IgD-negative memory B cell (primary cell): ENCODE data around the gene RNF217. TPM values are rescaled to one million over a fixed set of nuclear protein-coding genes. Genes with fewer than 3 reads are reported as not detected.
"Not testable (repeated sequence)": the region's sequence is repeated elsewhere in the genome, so short reads cannot be mapped to it uniquely, and the experiment has no call there.

Experiments used
- H3K27ac Mint-ChIP-seq, 3 donors: one replicate each; pipeline ENCODE4 v1.8.0; 2020 to 2022; ENCODE audit warnings: mild to moderate bottlenecking in 3 of 3, mixed read lengths in 3 of 3, moderate library complexity in 1 of 3
- H3K27me3 Mint-ChIP-seq: one replicate; pipeline ENCODE4 v1.8.0; 2021; ENCODE audit warnings: mixed read lengths
- H3K36me3 Mint-ChIP-seq: one replicate; pipeline ENCODE4 v1.8.0; 2020; ENCODE audit warnings: mild to moderate bottlenecking, mixed read lengths
- H3K4me1 Mint-ChIP-seq, 3 donors: one replicate each; pipeline ENCODE4 v1.8.0; 2020 to 2022; ENCODE audit warnings: mixed read lengths in 3 of 3, mild to moderate bottlenecking in 1 of 3
- H3K4me3 Mint-ChIP-seq, 4 donors: one replicate each; pipeline ENCODE4 v1.8.0; 2020 to 2022; ENCODE audit warnings: mild to moderate bottlenecking in 4 of 4, mixed read lengths in 4 of 4, moderate library complexity in 3 of 4
- H3K9me3 Mint-ChIP-seq, 3 donors: one replicate each; pipeline ENCODE4 v1.8.0; 2020 to 2021; ENCODE audit warnings: mixed read lengths in 3 of 3, mild to moderate bottlenecking in 1 of 3
- polyA plus RNA-seq: library from polyadenylated mRNA; unstranded; fragments of 300-500 nt; fragmentation: Illumina TruSeq; gene quantifications from one replicate; pipeline ENCODE4 v1.2.3, GENCODE V29; 2021

The RNF217 gene
- polyA plus RNA-seq, 1 donor from 2014 or later: not detected

GRCh38 chr6:125112934-125113333 is 150.7 kb downstream of the RNF217 start:
- Mint-ChIP-seq H3K4me3 (no peak overlapping the region), H3K4me1 (no peaks in the 10 kb centered on the region), H3K27me3 (peaks cover 1% of the 10 kb centered on the region)

GRCh38 chr6:125114248-125114858 is 152.1 kb downstream of the RNF217 start:
- no peak overlapping the region for H3K4me3 Mint-ChIP-seq
- H3K36me3 Mint-ChIP-seq: no peaks in the 10 kb centered on the region
- H3K4me1 Mint-ChIP-seq: no peaks in the 10 kb centered on the region
- H3K9me3 Mint-ChIP-seq: peaks cover 10 to 28% (median 17%) of the 10 kb centered on the region in 3 donors
- no peak overlapping the region for H3K27ac Mint-ChIP-seq
- peaks cover 1% of the 10 kb centered on the region for H3K27me3 Mint-ChIP-seq

More at GRCh38 chr6:125112934-125113333, 150.7 kb downstream of the RNF217 start:
- Mint-ChIP-seq H3K27ac (no peak overlapping the region), H3K9me3 (peaks cover 10 to 35% (median 17%) of the 10 kb centered on the region in 3 donors), H3K36me3 (no peaks in the 10 kb centered on the region)

GRCh38 chr6:125116170-125116569 is 153.9 kb downstream of the RNF217 start:
- H3K9me3 Mint-ChIP-seq: peaks cover 4 to 10% (median 8%) of the 10 kb centered on the region in 3 donors
- H3K4me1 Mint-ChIP-seq: no peaks in the 10 kb centered on the region
- H3K27me3 Mint-ChIP-seq: peaks cover 1% of the 10 kb centered on the region
- H3K4me3 Mint-ChIP-seq: no peak overlapping the region
- H3K27ac Mint-ChIP-seq: no peak overlapping the region
- H3K36me3 Mint-ChIP-seq: no peaks in the 10 kb centered on the region

GRCh38 chr6:125116710-125117109 is 154.5 kb downstream of the RNF217 start:
- H3K9me3 Mint-ChIP-seq: peaks cover 4 to 8% (median 6%) of the 10 kb centered on the region in 3 donors
- H3K27ac Mint-ChIP-seq: no peak overlapping the region
- H3K4me1 Mint-ChIP-seq: no peaks in the 10 kb centered on the region
- peaks cover 1% of the 10 kb centered on the region for H3K27me3 Mint-ChIP-seq
- no peak overlapping the region for H3K4me3 Mint-ChIP-seq
- no peaks in the 10 kb centered on the region for H3K36me3 Mint-ChIP-seq

GRCh38 chr6:125117818-125118217 is 155.6 kb downstream of the RNF217 start:
- no peaks in the 10 kb centered on the region for H3K4me1 Mint-ChIP-seq
- H3K27ac Mint-ChIP-seq: no peak overlapping the region
- H3K27me3 Mint-ChIP-seq: peaks cover 4% of the 10 kb centered on the region
- H3K9me3 Mint-ChIP-seq: peaks cover 0 to 3% (median 2%) of the 10 kb centered on the region in 3 donors
- H3K4me3 Mint-ChIP-seq: no peak overlapping the region
- no peaks in the 10 kb centered on the region for H3K36me3 Mint-ChIP-seq

- Mint-ChIP-seq H3K9me3 (peaks cover 0 to 5% (median 4%) of the 10 kb centered on the region in 3 donors), H3K4me3 (no peak overlapping the region), H3K36me3 (no peaks in the 10 kb centered on the region)
Measured at GRCh38 chr6:125120054-125120590, 157.9 kb downstream of the RNF217 start.

GRCh38 chr6:125121894-125122293 is 159.7 kb downstream of the RNF217 start:
- H3K9me3 Mint-ChIP-seq: peaks cover 0 to 7% (median 4%) of the 10 kb centered on the region in 3 donors
- H3K27me3 Mint-ChIP-seq: peaks cover 3% of the 10 kb centered on the region
- H3K36me3 Mint-ChIP-seq: no peaks in the 10 kb centered on the region
- no peak overlapping the region for H3K4me3 Mint-ChIP-seq
- H3K4me1 Mint-ChIP-seq: no peaks in the 10 kb centered on the region
- no peak overlapping the region for H3K27ac Mint-ChIP-seq

More at GRCh38 chr6:125120054-125120590, 157.9 kb downstream of the RNF217 start:
- Mint-ChIP-seq H3K27ac (no peak overlapping the region), H3K4me1 (no peaks in the 10 kb centered on the region), H3K27me3 (peaks cover 4% of the 10 kb centered on the region)

- Mint-ChIP-seq H3K4me1 (no peaks in the 10 kb centered on the region), H3K27me3 (peaks cover 3% of the 10 kb centered on the region), H3K27ac (no peak overlapping the region), H3K4me3 (no peak overlapping the region), H3K9me3 (peaks cover 0 to 5% (median 4%) of the 10 kb centered on the region in 3 donors), H3K36me3 (no peaks in the 10 kb centered on the region)
Measured at GRCh38 chr6:125123051-125123450, 160.8 kb downstream of the RNF217 start.

GRCh38 chr6:125123468-125124048 is 161.3 kb downstream of the RNF217 start:
- no peak overlapping the region for H3K4me3 Mint-ChIP-seq
- peaks cover 0 to 5% (median 4%) of the 10 kb centered on the region in 3 donors for H3K9me3 Mint-ChIP-seq
- no peaks in the 10 kb centered on the region for H3K4me1 Mint-ChIP-seq
- H3K36me3 Mint-ChIP-seq: no peaks in the 10 kb centered on the region
- peaks cover 3% of the 10 kb centered on the region for H3K27me3 Mint-ChIP-seq
- H3K27ac Mint-ChIP-seq: no peak overlapping the region

GRCh38 chr6:125124049-125124669 is 161.9 kb downstream of the RNF217 start:
- H3K27me3 Mint-ChIP-seq: peaks cover 3% of the 10 kb centered on the region
- H3K9me3 Mint-ChIP-seq: peaks cover 0 to 5% (median 4%) of the 10 kb centered on the region in 3 donors
- H3K4me3 Mint-ChIP-seq: no peak overlapping the region
- H3K36me3 Mint-ChIP-seq: no peaks in the 10 kb centered on the region
- H3K27ac Mint-ChIP-seq: no peak overlapping the region
- H3K4me1 Mint-ChIP-seq: no peaks in the 10 kb centered on the region

GRCh38 chr6:125125856-125126255 is 163.6 kb downstream of the RNF217 start:
- H3K9me3 Mint-ChIP-seq, H3K4me1 Mint-ChIP-seq, H3K27ac Mint-ChIP-seq, H3K36me3 Mint-ChIP-seq, H3K27me3 Mint-ChIP-seq, H3K4me3 Mint-ChIP-seq: not testable (repeated sequence)

- Mint-ChIP-seq H3K4me1 (no peaks in the 10 kb centered on the region), H3K27me3 (peaks cover 2% of the 10 kb centered on the region)
Measured at GRCh38 chr6:125129354-125129753, 167.1 kb downstream of the RNF217 start.

GRCh38 chr6:125132058-125132457 is 169.8 kb downstream of the RNF217 start:
- Mint-ChIP-seq H3K9me3 (no peaks in the 10 kb centered on the region), H3K36me3 (peaks cover 1% of the 10 kb centered on the region), H3K4me1 (peaks cover 0 to 2% (median 0%) of the 10 kb centered on the region in 3 donors), H3K27me3 (peaks cover 2% of the 10 kb centered on the region), H3K4me3 (no peak overlapping the region), H3K27ac (no peak overlapping the region)

More at GRCh38 chr6:125129354-125129753, 167.1 kb downstream of the RNF217 start:
- H3K4me3 Mint-ChIP-seq: no peak overlapping the region
- H3K36me3 Mint-ChIP-seq: peaks cover 1% of the 10 kb centered on the region
- H3K9me3 Mint-ChIP-seq: peaks cover 0 to 4% (median 2%) of the 10 kb centered on the region in 3 donors
- H3K27ac Mint-ChIP-seq: no peak overlapping the region

GRCh38 chr6:125136378-125136777 is 174.1 kb downstream of the RNF217 start:
- Mint-ChIP-seq H3K4me1 (peaks cover 0 to 2% (median 0%) of the 10 kb centered on the region in 3 donors), H3K36me3 (peaks cover 1% of the 10 kb centered on the region), H3K4me3 (no peak overlapping the region), H3K27ac (no peak overlapping the region), H3K9me3 (no peaks in the 10 kb centered on the region), H3K27me3 (no peaks in the 10 kb centered on the region)

- Mint-ChIP-seq H3K9me3 (no peaks in the 10 kb centered on the region), H3K4me1 (peaks cover 0 to 2% (median 0%) of the 10 kb centered on the region in 3 donors), H3K27ac (no peak overlapping the region), H3K36me3 (no peaks in the 10 kb centered on the region), H3K27me3 (no peaks in the 10 kb centered on the region), H3K4me3 (no peak overlapping the region)
Measured at GRCh38 chr6:125138083-125138482, 175.8 kb downstream of the RNF217 start.
